DMS 273 treated with DMSO at 0.1 percent for 48 hours (cell line): ENCODE results near the gene MIER1.
"Not testable (repeated sequence)": the region's sequence is repeated elsewhere in the genome, so short reads cannot be mapped to it uniquely, and the experiment has no call there.

Source experiments
- DNase-seq: peaks from one replicate; lab custom pipeline; 2025; lab: John Stamatoyannopoulos, UW

The MIER1 gene

DNA sequence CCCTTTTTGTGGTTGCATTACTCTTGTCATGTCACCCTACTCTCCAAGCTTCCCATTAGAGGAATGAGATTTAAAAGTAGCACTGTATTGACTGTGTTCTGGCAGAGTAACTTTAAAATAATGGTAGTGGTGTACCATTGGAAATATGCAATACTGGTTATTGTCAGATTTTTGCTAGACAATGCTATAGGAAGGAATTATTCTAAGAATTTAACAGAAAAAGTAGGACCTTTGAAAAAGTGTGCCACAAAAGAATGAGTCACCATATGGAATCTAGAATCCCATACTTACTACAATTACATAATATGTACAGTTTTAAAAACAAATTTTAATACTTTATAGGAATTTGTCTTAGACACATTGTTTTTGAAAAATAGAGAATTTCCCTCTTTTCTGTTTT lies 13.8 kb downstream of the MIER1 start:
- no peak for DNase-seq

DNA sequence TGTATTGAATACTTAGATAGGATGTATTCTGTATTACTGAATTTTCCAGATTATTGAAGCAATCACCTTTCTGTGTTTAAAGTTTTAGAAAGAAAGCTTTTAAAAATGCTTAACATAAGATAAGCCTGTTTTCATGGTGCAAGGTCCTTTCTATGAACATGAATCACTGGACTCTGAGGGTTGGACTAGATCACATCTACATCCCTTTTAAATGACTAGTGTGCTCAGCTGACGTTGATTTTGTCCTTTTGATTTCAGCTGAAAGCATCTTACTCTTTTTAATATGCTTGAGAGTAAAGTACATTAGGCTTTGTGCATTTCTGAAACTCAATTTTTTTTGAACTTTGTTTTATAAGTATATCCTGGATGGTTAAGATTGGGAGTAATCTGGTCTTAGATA lies 16.2 kb downstream of the MIER1 start:
- no peak for DNase-seq

DNA sequence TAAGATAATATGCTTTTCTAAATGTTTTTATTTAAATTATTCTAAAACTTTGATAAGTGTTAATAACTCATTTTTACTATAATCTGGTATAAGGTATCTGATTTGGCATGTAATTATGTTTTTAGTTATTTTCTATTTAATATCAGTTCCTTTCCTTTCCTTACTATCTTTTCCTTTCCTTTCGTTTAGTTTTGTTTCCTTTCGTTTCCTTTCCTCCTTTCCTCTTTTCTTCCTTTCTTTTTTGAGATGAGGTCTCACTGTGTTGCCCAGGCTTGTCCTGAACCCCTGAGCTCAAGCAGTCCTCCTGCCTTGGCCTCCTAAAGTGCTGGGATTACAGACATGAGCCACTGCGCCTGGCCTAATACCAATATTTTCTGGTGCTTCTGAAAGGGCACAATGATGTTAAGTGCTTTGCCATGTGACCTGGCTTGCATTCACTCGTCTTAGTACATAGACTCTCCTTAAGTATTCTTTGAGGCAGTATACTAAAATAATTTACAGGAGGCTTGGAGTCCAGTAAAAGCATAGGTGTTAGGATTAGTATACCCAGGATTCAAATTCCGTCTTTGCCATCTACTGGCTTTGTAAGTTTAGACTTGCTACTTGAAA lies 18.7 kb downstream of the MIER1 start:
- no peak for DNase-seq

DNA sequence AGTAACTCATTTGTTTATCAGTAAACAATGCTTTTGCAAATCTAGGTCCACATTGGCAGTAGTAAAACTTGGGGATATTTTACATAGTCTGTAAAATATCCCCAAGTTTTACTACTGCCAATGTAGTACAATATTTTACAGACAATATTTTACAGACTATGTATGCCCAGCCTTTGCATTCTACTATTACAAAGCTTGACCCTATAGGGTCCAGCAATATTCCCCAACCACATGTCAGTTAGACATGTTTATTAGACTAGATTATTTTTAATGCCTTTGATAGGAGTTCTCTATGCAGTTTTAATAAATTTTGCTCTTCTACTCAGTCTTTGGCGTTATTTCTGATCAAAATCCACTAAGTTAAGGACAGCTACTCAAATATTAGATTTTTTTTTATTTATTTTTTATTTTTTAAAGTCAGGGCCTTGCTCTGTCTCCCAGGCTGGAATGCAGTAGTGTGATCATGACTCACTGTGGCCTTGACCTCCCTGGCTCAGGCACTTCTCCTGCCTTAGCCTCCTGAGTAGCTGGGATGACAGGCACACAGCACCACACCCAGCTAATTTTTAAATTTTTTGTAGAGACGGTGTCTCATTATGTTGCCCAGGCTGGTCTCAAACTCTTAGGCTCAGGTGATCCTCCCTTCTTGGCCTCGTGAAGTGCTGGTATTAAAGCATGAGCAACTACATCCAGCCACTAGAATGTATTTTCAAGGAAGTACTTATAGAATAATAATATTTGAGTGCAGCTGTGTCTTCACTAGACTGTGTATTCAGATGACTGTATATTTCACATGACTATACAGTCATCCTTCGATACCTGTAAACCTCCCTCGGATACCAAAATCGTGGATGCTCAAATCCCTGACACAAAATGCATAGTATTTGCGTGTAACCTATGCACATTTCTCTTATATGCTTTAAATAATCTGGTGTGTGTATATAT lies 19.8 kb downstream of the MIER1 start:
- no peak for DNase-seq

DNA sequence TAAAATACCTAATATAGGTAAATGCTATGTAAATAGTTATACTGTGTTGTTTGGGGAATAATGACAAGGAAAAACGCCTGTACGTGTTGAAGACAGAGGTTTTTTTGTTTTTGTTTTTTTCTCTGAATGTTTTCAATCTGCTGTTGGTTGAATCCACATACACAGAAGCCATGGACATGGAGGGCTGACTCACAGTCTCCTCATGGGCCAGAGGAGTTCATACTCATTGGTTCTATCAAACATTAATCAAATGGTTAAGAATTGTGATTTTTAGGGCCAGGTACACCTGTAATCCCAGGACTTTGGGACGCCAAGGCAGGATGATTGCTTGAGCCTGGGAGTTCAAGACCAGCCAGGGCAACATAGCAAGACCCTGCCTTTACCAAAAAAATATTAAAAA lies 20.5 kb downstream of the MIER1 start:
- DNase-seq = no peak

DNA sequence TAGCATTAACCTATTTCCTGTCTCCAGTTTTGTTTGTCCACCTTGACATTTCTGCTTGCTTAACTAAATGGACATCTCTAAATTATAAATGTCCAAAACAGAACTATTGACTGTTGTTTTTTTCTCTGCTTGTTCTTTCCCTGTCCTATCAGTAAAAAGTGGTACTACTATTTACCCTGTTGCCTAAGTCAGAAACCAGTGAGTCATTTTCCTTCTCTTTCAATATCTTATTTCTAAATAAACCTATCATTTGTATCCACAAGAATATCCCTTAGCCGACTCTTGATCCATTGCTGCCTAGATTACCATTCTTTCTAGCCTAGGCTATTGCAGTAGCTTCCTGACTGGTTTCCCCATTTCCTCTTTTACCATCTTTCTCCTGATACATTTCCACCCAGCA lies 22.5 kb downstream of the MIER1 start:
- DNase-seq = no peak

DNA sequence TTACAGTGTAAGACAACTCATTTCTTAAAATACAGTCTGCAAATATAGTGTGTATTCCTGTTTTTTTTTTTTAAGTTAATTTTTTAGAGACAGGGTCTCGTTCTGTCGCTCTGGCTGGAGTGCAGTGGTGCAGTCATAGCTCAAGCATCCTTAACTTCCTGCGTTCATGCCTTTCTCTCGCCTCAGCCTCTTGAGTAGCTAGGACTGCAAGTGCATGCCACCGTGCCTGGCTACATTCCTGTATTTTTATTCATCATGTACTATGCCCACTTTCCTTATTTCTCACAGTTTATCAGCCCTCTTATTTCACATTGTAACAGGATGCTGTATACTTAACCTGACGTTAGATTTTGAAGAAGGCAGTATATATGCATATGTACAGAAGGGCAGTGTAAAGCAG lies 26.7 kb downstream of the MIER1 start:
- DNase-seq = no peak

DNA sequence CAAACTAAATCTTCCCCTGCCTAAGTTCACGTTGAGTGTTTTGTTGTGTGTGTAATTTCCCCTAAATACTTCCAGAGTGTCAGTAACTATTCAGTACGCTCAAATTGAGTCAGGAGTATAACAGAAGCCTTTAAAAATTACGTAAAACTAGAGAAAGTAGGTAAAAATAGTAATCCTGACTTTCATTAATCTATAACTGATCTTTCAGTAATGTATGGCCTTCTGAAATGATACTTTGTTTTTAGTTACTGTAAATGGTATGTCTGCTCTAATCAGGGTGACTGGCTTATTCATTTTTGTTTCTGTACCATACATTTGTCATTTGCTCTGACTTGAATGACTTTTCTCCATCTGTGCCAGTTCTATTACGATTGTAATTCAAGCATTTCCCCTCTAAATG lies 29.4 kb downstream of the MIER1 start:
- no peak for DNase-seq

DNA sequence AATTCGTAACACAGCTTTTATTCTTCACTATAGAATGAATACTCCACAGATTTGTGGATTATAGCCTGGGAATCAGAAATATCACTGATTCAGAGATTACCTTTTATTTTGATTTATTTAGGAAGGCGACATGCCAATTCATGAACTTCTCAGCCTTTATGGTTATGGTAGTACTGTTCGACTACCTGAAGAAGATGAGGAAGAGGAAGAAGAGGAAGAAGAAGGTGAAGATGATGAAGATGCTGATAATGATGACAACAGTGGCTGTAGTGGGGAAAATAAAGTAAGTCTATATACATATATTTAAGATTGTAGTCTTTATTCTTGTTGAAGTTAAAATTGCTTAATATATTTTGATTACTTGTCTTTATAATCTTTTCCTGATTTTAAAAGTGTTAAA lies 33.1 kb downstream of the MIER1 start:
- DNase-seq = no peak

DNA sequence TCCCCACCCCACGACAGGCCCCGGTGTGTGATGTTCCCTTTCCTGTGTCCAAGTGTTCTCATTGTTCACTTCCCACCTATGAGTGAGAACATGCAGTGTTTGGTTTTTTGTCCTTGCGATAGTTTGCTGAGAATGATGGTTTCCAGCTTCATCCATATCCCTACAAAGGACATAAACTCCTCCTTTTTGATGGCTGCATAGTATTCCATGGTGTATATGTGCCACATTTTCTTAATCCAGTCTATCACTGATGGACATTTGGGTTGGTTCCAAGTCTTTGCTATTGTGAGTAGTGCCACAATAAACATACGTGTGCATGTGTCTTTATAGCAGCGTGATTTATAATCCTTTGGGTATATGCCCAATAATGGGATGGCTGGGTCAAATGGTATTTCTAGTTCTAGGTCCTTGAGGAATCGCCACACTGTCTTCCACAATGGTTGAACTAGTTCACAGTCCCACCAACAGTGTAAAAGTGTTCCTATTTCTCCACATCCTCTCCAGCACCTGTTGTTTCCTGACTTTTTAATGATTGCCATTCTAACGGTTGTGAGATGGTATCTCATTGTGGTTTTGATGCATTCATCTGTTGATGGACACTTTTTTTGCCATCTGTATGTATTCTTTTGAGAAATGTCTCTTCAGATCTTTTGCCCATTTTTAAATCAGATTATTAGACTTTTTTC lies 41.5 kb downstream of the MIER1 start:
- not testable (repeated sequence) for DNase-seq

DNA sequence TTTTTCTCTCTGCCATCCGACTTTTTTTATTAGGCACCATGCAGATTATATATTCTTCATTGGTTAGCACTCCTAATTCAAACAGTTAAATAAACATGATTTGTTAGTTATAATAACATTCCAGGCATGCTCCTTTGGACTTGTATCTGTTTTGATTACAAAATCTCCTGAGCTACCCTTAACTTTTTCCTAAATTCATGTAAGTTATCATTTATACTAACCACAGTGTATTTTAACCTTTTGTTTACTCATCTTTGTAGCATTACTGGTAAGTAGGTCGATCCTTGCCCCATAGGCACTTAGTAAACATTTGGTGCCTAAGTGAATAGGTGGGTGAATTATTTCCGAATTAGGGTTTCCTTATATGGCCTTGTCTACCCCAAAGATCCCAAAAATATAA lies 43.8 kb downstream of the MIER1 start:
- no peak for DNase-seq

DNA sequence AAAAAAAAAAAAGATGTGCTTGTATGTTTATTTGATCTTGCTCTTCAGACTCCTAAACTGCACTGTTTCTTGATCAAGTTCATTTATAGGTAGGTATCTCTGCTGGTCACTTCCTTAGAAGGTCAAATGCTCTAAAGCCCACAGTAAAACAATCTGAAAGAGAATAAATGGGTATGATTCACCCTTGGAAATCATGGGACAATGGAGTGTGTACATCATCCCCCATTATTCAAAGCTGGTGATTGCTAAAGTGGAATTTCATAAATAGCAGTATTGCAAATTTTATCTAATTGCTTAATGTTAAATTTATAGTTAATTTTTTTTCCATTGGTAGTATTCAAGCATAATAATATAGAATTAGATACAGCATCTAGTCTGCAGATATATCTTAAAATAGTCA lies 53.4 kb downstream of the MIER1 start:
- no peak for DNase-seq

DNA sequence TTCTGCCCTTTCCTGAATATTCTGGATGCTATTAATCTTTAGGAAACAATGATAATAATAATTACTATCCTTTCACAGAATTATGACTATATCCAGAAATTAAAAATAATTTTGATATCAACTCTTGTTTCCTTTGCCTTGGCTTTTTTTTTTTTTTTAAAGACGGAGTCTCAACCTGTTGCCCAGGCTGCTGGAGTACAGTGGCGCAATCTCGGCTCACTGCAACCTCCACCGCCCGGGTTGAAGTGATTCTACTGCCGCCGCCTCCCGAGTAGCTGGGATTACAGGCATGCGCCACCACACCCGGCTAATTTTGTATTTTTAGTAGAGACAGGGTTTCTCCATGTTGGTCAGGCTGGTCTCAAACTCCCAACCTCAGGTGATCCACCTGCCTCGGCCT lies 54.8 kb downstream of the MIER1 start:
- DNase-seq = not testable (repeated sequence)

DNA sequence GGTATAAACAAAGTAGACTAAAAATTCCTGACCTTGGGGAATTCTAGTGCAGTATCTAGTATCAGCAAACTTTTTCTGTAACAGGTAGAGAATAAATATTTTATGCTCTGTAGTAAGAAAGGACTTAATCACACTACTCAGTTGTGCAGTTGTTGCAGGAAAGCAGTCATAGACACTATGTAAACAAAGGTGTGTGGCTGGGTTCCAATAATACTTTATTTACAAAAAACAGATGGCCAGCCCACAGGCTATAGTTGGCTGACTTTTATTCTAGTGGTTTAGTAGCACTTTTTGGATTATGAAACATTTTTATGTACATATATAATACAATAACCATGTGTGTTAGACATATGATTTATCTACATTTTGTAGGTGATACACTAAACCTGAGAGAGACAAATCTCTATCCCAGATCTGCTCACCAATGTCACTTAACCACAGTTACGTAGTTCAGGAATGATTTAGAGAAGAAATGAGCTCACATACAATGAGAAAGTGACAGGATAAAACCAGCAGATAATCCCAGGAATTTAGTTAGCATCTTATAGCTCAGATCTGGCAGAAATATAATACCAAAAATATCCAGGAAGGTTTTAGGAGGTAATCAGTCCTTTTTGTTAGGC lies 56.1 kb downstream of the MIER1 start:
- no peak for DNase-seq

DNA sequence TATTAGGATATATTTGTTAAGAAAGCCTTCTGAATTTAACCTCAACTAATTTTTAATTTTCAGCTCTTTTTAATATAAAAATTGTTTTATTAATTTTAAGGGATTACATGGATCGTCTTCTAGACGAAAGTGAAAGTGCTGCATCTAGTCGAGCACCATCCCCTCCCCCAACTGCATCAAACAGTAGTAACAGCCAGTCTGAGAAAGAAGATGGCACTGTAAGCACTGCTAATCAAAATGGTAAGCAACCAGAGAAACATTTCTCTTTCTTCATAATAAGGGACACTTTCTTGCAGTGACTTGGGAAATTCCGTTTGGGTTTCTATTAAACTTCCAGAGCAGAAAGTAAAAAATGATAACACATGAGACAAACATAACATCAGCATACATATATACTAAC lies 56.9 kb downstream of the MIER1 start:
- no peak for DNase-seq

DNA sequence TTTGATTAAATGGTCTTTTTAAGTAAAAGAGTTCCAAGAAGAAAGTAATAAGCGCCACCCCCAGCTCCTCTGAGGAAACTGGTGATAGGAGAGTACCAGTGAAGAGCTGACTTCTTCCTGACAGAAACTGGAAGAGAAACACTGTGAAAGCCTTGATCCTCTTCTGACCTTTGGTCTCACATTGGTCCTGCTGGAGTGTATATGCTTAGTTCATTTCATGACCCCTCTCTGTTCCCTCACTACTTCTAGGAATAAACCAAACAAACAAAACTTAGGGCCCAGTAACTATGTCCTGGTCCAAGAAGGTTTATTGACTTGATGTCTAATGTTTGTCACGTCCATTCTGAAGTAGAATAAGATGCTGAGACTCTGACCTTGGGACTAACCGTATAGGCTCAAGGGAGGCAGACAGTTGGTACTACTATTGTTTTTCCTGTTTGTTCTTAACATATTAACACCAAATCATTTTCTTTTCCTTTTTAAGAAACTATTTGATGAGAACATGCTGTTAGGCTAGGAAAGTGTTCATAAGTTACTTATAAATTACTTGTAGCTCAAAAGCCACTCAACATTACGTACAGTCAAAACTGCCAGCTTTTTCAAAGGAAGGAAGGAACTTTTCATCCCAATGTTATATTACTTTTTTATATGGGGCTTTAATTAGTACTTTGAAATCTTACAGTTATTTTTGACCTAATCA lies 57.9 kb downstream of the MIER1 start:
- DNase-seq = no peak

DNA sequence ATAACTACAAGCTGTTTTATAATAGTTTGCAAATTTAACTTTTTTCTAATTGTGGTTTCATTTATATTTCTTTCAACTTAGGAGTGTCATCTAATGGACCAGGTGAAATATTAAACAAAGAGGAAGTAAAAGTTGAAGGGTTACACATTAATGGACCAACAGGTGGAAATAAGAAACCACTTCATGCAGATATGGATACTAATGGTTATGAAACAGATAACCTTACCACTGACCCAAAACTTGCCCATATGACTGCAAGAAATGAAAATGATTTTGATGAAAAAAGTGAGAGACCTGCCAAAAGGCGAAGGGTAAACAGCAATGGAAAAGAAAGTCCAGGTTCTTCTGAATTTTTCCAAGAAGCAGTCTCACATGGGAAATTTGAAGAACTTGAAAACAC lies 59.7 kb downstream of the MIER1 start:
- DNase-seq = no peak

DNA sequence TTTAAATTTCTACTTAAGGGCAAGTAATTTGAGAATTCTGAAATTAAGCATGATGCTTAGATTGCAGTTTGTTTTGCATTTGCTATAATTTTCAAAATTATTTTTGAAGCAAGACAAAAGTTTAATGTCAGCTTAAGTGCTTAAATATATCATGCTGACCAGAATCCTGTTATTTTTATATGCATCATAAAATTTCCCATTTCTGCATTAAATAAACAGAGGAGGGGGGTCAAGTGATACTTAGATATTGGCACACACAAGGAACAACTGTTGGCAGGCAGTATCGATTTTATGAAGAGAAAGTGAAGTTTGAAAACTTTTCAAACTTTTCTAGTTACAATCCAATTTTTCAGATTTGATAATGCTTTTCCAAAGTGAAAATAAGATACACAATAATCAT lies 61.0 kb downstream of the MIER1 start:
- DNase-seq = no peak

DNA sequence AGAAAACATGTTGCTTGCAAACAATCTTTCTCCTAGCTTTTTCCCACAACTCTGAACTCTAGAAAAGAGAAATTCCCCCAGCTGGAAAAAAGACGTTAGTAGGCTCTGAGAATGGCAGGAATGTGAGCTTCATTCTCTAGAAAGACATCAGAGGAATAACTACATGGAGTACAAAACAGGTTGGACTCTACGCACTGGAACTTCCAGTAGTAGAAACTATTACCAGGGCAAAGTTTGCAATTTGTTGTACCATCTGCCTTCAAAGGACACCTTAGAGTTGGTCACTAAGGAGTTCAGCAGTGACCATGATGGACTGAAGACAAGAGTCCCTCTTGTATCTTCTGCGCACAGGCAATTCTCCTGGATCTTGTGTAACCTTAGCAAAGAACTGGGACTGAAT lies 68.3 kb downstream of the MIER1 start:
- DNase-seq = no peak

DNA sequence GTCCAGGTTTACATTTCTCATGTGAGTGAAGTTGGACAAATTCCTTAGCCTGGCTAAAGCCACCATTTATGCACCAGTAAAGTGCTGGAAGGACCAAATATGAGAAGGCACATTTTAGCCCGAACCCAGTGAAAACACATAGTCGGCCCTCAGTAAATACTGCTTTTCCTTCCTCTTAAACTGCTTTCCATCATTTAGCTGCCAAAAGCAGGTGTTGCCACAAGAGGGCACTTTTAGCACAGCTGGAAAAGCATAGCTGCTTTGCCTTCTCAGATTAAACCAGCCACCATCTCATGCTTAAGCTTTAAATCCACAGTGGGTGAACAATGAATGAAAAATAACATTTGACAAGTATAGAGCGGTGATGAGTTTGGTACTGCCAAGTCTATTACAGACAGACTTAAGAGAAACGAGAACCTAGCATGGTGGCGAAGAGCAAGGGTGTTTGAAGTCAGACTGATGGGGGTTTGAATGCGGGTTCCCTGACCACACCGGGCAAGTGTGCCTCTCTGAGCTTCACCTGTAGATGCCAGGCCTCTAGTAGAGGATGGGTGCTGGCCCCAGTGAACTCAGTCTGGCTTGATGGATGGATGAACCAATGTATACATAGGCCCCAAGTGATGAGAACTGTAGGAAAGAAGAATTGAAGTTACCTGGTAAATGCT lies 71.4 kb downstream of the MIER1 start:
- peak; percentile 21 for DNase-seq

DNA sequence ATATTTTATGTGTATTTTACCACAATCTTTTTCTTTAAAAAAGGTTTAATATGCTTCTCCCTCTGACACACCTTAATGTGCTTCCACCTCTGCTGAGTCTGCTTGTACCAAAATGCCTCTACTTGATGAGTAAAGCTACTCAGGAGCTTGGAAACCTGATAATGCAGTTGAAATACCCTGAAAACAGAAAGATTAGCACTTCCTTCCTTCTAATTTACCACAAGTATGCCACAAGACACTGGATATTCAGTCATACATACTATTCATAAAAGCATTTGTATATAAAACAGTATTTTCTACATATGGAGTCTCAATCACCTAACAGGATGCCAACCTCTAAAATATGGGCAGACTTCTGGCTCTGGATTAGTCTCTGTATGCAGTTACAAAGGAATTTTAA lies 74.2 kb downstream of the MIER1 start:
- no peak for DNase-seq
